H9 (cell line): ENCODE data around the gene CAMTA1. TPM values are rescaled to one million over a fixed set of nuclear protein-coding genes. Genes with fewer than 3 reads are reported as not detected.

Experiments
- DNase-seq: peaks from one replicate; pipeline ENCODE4 v3.0.0-alpha.2; 2017
- H2AFZ ChIP-seq: one replicate; pipeline ENCODE4 v1.6.1; 2013; ENCODE audit warnings: mild to moderate bottlenecking, low read length, control low read depth, moderate library complexity
- H2AK5ac ChIP-seq: 2 replicates; pipeline ENCODE4 v1.6.1; 2013; ENCODE audit warnings: low read length, control low read depth, mixed read lengths; ENCODE audit not compliant: insufficient read length
- H2BK120ac ChIP-seq: one replicate; pipeline ENCODE4 v1.6.1; 2013; ENCODE audit warnings: low read depth, mild to moderate bottlenecking, low read length, control low read depth, inconsistent platforms; ENCODE audit not compliant: poor library complexity, severe bottlenecking
- H2BK12ac ChIP-seq: 2 replicates; pipeline ENCODE4 v1.6.1; 2013; ENCODE audit warnings: low read length, control low read depth, mixed read lengths, low read depth; ENCODE audit not compliant: insufficient read length
- H2BK15ac ChIP-seq: 2 replicates; pipeline ENCODE4 v1.6.1; 2013; ENCODE audit warnings: low read depth, low read length, control low read depth
- H2BK20ac ChIP-seq: one replicate; pipeline ENCODE4 v1.6.1; 2013; ENCODE audit warnings: low read depth, mild to moderate bottlenecking, low read length, control low read depth, inconsistent platforms; ENCODE audit not compliant: poor library complexity, severe bottlenecking
- H2BK5ac ChIP-seq: 2 replicates; pipeline ENCODE4 v1.6.1; 2013; ENCODE audit warnings: low read length, control low read depth, mixed read lengths; ENCODE audit not compliant: insufficient read length
- H3K14ac ChIP-seq: 2 replicates; pipeline ENCODE4 v1.6.1; 2013; ENCODE audit warnings: low read length, control low read depth; ENCODE audit not compliant: insufficient read depth
- H3K18ac ChIP-seq: 2 replicates; pipeline ENCODE4 v1.6.1; 2013; ENCODE audit warnings: low read depth, mild to moderate bottlenecking, mixed read lengths, low read length, control low read depth; ENCODE audit not compliant: insufficient read length
- H3K23ac ChIP-seq: 2 replicates; pipeline ENCODE4 v1.6.1; 2013; ENCODE audit warnings: low read length, control low read depth, mixed read lengths, low read depth; ENCODE audit not compliant: insufficient read length
- H3K23me2 ChIP-seq: 2 replicates; pipeline ENCODE4 v1.6.1; 2013; ENCODE audit warnings: low read depth, mild to moderate bottlenecking, mixed read lengths, low read length, control low read depth; ENCODE audit not compliant: insufficient read length, poor library complexity, severe bottlenecking
- H3K27ac ChIP-seq: 2 replicates; pipeline ENCODE4 v1.5.1; 2013; ENCODE audit warnings: low read length, control low read depth, mixed read lengths, low read depth; ENCODE audit not compliant: insufficient read length
- H3K27me3 ChIP-seq: 2 replicates; pipeline ENCODE4 v1.6.1; 2013; ENCODE audit warnings: low read length, control low read depth, inconsistent platforms; ENCODE audit not compliant: insufficient read depth
- H3K4ac ChIP-seq: 2 replicates; pipeline ENCODE4 v1.6.1; 2013; ENCODE audit warnings: low read depth, mild to moderate bottlenecking, control low read depth, inconsistent platforms, low read length, moderate library complexity
- H3K4me1 ChIP-seq: 2 replicates; pipeline ENCODE4 v1.6.1; 2013; ENCODE audit warnings: low read length, control low read depth, inconsistent platforms; ENCODE audit not compliant: insufficient read depth
- H3K4me2 ChIP-seq: 2 replicates; pipeline ENCODE4 v1.6.1; 2013; ENCODE audit warnings: low read length, control low read depth, mixed read lengths; ENCODE audit not compliant: insufficient read length, insufficient read depth
- H3K56ac ChIP-seq: 2 replicates; pipeline ENCODE4 v1.6.1; 2013; ENCODE audit warnings: low read depth, mild to moderate bottlenecking, mixed read lengths, low read length, control low read depth; ENCODE audit not compliant: insufficient read length
- H3K79me1 ChIP-seq: 2 replicates; pipeline ENCODE4 v1.6.1; 2013; ENCODE audit warnings: low read depth, mild to moderate bottlenecking, moderate library complexity, low read length, control low read depth, inconsistent platforms; ENCODE audit not compliant: insufficient read depth, poor library complexity, severe bottlenecking
- H3K79me2 ChIP-seq: 2 replicates; pipeline ENCODE4 v1.6.1; 2013; ENCODE audit warnings: low read length, control low read depth, inconsistent platforms; ENCODE audit not compliant: insufficient read depth
- H3K9ac ChIP-seq: 2 replicates; pipeline ENCODE4 v1.6.1; 2013; ENCODE audit warnings: low read length, control low read depth, mixed read lengths; ENCODE audit not compliant: insufficient read length; ENCODE audit errors: extremely low read depth
- H3K9me3 ChIP-seq: one replicate; pipeline ENCODE4 v1.6.1; 2013; ENCODE audit warnings: low read depth, low read length, inconsistent platforms; ENCODE audit not compliant: control insufficient read depth
- H3T11ph ChIP-seq: one replicate; pipeline ENCODE4 v1.6.1; 2013; ENCODE audit warnings: mild to moderate bottlenecking, low read length, control low read depth, inconsistent platforms
- H4K20me1 ChIP-seq: one replicate; pipeline ENCODE4 v1.6.1; 2013; ENCODE audit not compliant: control insufficient read depth, insufficient read length, insufficient read depth
- H4K5ac ChIP-seq: 2 replicates; pipeline ENCODE4 v1.6.1; 2013; ENCODE audit warnings: low read depth, mild to moderate bottlenecking, mixed read lengths, low read length, control low read depth; ENCODE audit not compliant: insufficient read length
- H4K8ac ChIP-seq: replicated peaks from 2 replicates; pipeline ENCODE4 v1.6.1; 2013; ENCODE audit warnings: low read length, control low read depth, mixed read lengths, low read depth; ENCODE audit not compliant: insufficient read length
- H4K91ac ChIP-seq: 2 replicates; pipeline ENCODE4 v1.6.1; 2013; ENCODE audit warnings: low read depth, mild to moderate bottlenecking, moderate library complexity, mixed read lengths, low read length, control low read depth; ENCODE audit not compliant: insufficient read length
- H3K27ac Mint-ChIP-seq, 3 experiments: 2 replicates in 2 of 3; 3 replicates in 1 of 3; pipeline ENCODE4 v1.8.0; 2020 to 2021; ENCODE audit warnings: mixed read lengths in 3 of 3, mild to moderate bottlenecking in 1 of 3, moderate library complexity in 1 of 3
- H3K27me3 Mint-ChIP-seq: 2 replicates; pipeline ENCODE4 v1.8.0; 2021; ENCODE audit warnings: low read depth, mild to moderate bottlenecking, moderate library complexity, mixed read lengths
- H3K36me3 Mint-ChIP-seq, 3 experiments: 2 replicates in 2 of 3; 3 replicates in 1 of 3; pipeline ENCODE4 v1.8.0; 2020 to 2021; ENCODE audit warnings: low read depth in 3 of 3, mixed read lengths in 3 of 3; ENCODE audit not compliant: insufficient read depth in 1 of 3
- H3K4me1 Mint-ChIP-seq, 2 experiments: 2 replicates each; pipeline ENCODE4 v1.8.0; 2020; ENCODE audit warnings: mixed read lengths in 2 of 2
- H3K4me3 Mint-ChIP-seq, 2 experiments: 2 replicates in 1 of 2; 3 replicates in 1 of 2; pipeline ENCODE4 v1.8.0; 2020 to 2021; ENCODE audit warnings: mild to moderate bottlenecking in 2 of 2, mixed read lengths in 2 of 2, moderate library complexity in 1 of 2
- H3K9me3 Mint-ChIP-seq, 2 experiments: 2 replicates in 1 of 2; 3 replicates in 1 of 2; pipeline ENCODE4 v1.8.0; 2020; ENCODE audit warnings: mild to moderate bottlenecking in 2 of 2, mixed read lengths in 2 of 2, moderate library complexity in 1 of 2
- WGBS: extraction: QIAGEN DNeasy Blood & Tissue Kit; methylation state at CpG from one replicate; pipeline ENCODE4 v1.1.7; 2013; ENCODE audit warnings: missing lambda C conversion rate, low lambda C conversion rate, mixed read lengths; ENCODE audit not compliant: insufficient read length; ENCODE audit errors: extremely low coverage; 5-methylcytosine and 5-hydroxymethylcytosine counted together
- total RNA-seq: library from RNA; stranded (reverse); gene quantifications from 2 replicates; pipeline ENCODE4 v1.2.1, GENCODE V29; 2021
- TF ChIP-seq, protein P1 (sequence below): fragments of 200-600 bp; sonication (generic); conservative IDR thresholded peaks from 3 replicates; pipeline ENCODE4 v1.8.0; 2021; ENCODE audit warnings: antibody characterized with exemption, mild to moderate bottlenecking

CAMTA1 gene
- total RNA-seq, 1 experiment from 2014 or later = 115 TPM

DNA sequence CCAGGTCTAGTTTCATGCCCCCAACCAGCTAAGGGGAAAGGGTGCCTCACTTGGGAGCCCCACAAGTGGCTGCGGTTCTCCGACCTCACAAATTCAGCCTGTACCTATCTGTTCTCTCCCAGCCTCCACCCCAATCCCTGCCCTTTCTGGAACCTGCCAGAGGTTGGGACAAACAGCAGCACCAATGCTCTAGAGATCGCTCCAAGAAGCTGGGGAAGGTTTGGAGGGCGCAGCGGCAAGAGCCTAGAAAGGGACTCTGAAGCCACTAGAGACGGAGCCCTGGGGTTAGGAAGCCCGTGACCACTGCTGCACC is 742.4 kb downstream of the CAMTA1 start:
- no peak overlapping the region for H3T11ph ChIP-seq
- no peak overlapping the region for H3K4ac ChIP-seq
- H4K91ac ChIP-seq = no peak overlapping the region
- H4K5ac ChIP-seq = no peak overlapping the region
- H3K9me3 ChIP-seq = no peaks in the 10 kb centered on the region
- H4K8ac ChIP-seq = no peak overlapping the region
- Mint-ChIP-seq H3K4me1 (peaks cover 12 to 16% of the 10 kb centered on the region in 2 experiments), H3K4me3 (no peak overlapping the region), H3K36me3 (no peaks in the 10 kb centered on the region), H3K27me3 (no peaks in the 10 kb centered on the region; the same call in 1 of the 2 replicates), H3K9me3 (no peaks in the 10 kb centered on the region; a peak in 1 of 5 replicates), H3K27ac (peak overlapping the region in 1 of 3 experiments; percentile 70; a peak in 1 of 7 replicates)
- H2AK5ac ChIP-seq = no peak overlapping the region
- H2BK20ac ChIP-seq = no peak overlapping the region
- H3K4me1 ChIP-seq = no peaks in the 10 kb centered on the region
- no peak overlapping the region for H2AFZ ChIP-seq
- H2BK15ac ChIP-seq = no peak overlapping the region
- no peak overlapping the region for H3K23ac ChIP-seq
- H3K79me1 ChIP-seq = no peaks in the 10 kb centered on the region
- no peak overlapping the region for H2BK5ac ChIP-seq
- H3K4me2 ChIP-seq = no peak overlapping the region
- no peak overlapping the region for H2BK12ac ChIP-seq
- no peak overlapping the region for H3K14ac ChIP-seq
- H2BK120ac ChIP-seq = no peak overlapping the region
- no peaks in the 10 kb centered on the region for H3K79me2 ChIP-seq
- no peak overlapping the region for H3K18ac ChIP-seq
- TF ChIP-seq, protein P1, sequence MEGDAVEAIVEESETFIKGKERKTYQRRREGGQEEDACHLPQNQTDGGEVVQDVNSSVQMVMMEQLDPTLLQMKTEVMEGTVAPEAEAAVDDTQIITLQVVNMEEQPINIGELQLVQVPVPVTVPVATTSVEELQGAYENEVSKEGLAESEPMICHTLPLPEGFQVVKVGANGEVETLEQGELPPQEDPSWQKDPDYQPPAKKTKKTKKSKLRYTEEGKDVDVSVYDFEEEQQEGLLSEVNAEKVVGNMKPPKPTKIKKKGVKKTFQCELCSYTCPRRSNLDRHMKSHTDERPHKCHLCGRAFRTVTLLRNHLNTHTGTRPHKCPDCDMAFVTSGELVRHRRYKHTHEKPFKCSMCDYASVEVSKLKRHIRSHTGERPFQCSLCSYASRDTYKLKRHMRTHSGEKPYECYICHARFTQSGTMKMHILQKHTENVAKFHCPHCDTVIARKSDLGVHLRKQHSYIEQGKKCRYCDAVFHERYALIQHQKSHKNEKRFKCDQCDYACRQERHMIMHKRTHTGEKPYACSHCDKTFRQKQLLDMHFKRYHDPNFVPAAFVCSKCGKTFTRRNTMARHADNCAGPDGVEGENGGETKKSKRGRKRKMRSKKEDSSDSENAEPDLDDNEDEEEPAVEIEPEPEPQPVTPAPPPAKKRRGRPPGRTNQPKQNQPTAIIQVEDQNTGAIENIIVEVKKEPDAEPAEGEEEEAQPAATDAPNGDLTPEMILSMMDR = no peak
- WGBS = no CpG with 5 or more reads among the region's 7 CpGs
- no peak overlapping the region for H3K9ac ChIP-seq
- H3K23me2 ChIP-seq = no peaks in the 10 kb centered on the region
- H4K20me1 ChIP-seq = no peaks in the 10 kb centered on the region
- DNase-seq = no peak
- H3K27ac ChIP-seq = no peak overlapping the region
- no peaks in the 10 kb centered on the region for H3K27me3 ChIP-seq
- no peak overlapping the region for H3K56ac ChIP-seq
